Thyroid gland (tissue), 4 donors: ENCODE data around the gene GAS6. TPM values are rescaled to one million over a fixed set of nuclear protein-coding genes. Genes with fewer than 3 reads are reported as not detected.
"Not testable (repeated sequence)": the region's sequence is repeated elsewhere in the genome, so short reads cannot be mapped to it uniquely, and the experiment has no call there.

Experiments
- DNase-seq, 2 donors: peaks; one replicate each; pipeline ENCODE4 v3.0.0-alpha.2; 2019
- H3K27ac ChIP-seq, 3 donors: fragments of 200-600 bp; sonication (generic); 1 replicate in 2 of 3; 2 replicates in 1 of 3; pipeline ENCODE4 v1.5.1; 2016 to 2019; ENCODE audit warnings: mild to moderate bottlenecking in 1 of 3, moderate library complexity in 1 of 3
- H3K27me3 ChIP-seq: fragments of 200-600 bp; sonication (generic); one replicate; pipeline ENCODE4 v1.5.1; 2019
- H3K36me3 ChIP-seq, 2 donors: fragments of 200-600 bp; sonication (generic); one replicate each; pipeline ENCODE4 v1.5.1; 2016 to 2019
- H3K4me1 ChIP-seq, 2 donors: fragments of 200-600 bp; sonication (generic); one replicate each; pipeline ENCODE4 v1.5.1; 2017 to 2019
- H3K4me3 ChIP-seq, 3 donors: fragments of 200-600 bp; sonication (generic); replicated peaks in 1 of 3; 1 replicate in 2 of 3; 2 replicates in 1 of 3; pipeline ENCODE4 v1.5.1; 2016; ENCODE audit warnings: mild to moderate bottlenecking in 1 of 3
- H3K9me3 ChIP-seq: fragments of 200-600 bp; sonication (generic); one replicate; pipeline ENCODE4 v1.5.1; 2017
- POLR2A ChIP-seq, 2 donors: fragments of 450-650 bp; IDR thresholded peaks; one replicate each; pipeline ENCODE4 v1.6.1; 2017; ENCODE audit warnings: antibody characterized with exemption in 2 of 2, mild to moderate bottlenecking in 2 of 2, moderate library complexity in 1 of 2
- WGBS, 2 donors: methylation state at CpG; one replicate each; pipeline ENCODE4 v1.1.5; 2017; 5-methylcytosine and 5-hydroxymethylcytosine counted together
- intact Hi-C: fragments of 100-400 bp; cut with DNase I; formaldehyde crosslinking; loops from one replicate; pipeline ENCODE4 v1.15.1; 2023
- total RNA-seq, 4 donors: library from RNA; depleted of rRNA; stranded (reverse); fragments of >200 nt; gene quantifications; one replicate each; pipeline ENCODE4 v1.2.3, GENCODE V29; 2016
- TF ChIP-seq, protein P1 (sequence below), 6 experiments: fragments of 200-600 bp in 3 of 6; fragments of 450-650 bp in 3 of 6; sonication (generic) in 3 of 6; IDR thresholded peaks; one replicate each; pipeline ENCODE4 v1.5.1; 2016 to 2019; ENCODE audit warnings: antibody characterized with exemption in 6 of 6, mild to moderate bottlenecking in 2 of 6, inconsistent platforms in 1 of 6, moderate library complexity in 1 of 6

The GAS6 gene
- total RNA-seq, 4 donors from 2014 or later: 145 to 197 (median 173) TPM

DNA sequence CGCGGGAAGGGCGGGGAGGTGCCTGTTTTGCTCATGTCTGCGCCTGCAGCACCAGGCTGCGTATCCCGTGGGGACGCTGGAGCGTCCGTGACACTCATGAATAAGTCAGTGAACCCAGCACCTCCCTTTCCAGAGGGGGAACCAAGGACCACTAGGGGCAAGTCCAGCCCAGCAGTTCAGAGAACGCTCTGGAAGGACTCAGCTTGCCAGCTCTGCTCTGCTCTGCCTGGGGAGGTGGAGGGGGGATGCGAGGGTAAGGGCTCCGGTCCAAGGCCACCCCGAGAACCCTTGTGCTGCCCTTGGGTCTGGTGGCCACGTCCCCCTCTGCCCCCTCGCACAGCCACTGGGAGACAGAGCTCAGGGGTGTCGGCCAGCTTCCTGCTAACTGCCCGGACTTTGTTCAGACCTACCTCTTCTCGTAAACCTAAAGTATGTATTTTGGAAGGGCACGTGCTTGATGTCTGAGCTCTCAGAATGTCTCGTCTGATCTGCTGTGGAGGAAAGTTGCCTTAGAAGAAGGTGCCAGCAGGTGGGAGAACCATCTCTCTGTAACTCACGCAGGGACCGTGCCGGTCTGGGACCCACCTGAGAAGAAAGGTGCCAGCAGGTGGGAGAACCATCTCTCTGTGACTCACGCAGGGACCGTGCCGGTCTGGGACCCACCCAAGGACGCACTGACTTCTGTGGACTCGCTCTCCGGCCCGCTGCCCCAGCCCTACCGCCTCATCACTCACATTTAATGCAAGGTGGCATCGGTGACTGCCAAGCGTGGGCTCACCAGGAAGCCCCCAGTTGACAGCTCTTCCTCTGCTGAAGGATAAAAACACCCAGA lies 70.8 kb downstream of the GAS6 start:
- no peak for TF ChIP-seq POLR2A (IDR thresholded peaks at IDR 0.05)
- TF ChIP-seq, protein P1, sequence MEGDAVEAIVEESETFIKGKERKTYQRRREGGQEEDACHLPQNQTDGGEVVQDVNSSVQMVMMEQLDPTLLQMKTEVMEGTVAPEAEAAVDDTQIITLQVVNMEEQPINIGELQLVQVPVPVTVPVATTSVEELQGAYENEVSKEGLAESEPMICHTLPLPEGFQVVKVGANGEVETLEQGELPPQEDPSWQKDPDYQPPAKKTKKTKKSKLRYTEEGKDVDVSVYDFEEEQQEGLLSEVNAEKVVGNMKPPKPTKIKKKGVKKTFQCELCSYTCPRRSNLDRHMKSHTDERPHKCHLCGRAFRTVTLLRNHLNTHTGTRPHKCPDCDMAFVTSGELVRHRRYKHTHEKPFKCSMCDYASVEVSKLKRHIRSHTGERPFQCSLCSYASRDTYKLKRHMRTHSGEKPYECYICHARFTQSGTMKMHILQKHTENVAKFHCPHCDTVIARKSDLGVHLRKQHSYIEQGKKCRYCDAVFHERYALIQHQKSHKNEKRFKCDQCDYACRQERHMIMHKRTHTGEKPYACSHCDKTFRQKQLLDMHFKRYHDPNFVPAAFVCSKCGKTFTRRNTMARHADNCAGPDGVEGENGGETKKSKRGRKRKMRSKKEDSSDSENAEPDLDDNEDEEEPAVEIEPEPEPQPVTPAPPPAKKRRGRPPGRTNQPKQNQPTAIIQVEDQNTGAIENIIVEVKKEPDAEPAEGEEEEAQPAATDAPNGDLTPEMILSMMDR (IDR thresholded peaks at IDR 0.05): no peak
- Histone ChIP-seq H3K27me3 (no peaks in the 10 kb centered on the region), H3K36me3 (no peaks in the 10 kb centered on the region), H3K4me3 (no peak overlapping the region), H3K27ac (no peak overlapping the region), H3K9me3 (no peaks in the 10 kb centered on the region), H3K4me1 (no peaks in the 10 kb centered on the region)
- DNase-seq: no peak
- WGBS, 2 donors: 80 to 86% methylated on average over 29 to 32 of the region's 33 CpGs
- intact Hi-C loops: no loop called here

DNA sequence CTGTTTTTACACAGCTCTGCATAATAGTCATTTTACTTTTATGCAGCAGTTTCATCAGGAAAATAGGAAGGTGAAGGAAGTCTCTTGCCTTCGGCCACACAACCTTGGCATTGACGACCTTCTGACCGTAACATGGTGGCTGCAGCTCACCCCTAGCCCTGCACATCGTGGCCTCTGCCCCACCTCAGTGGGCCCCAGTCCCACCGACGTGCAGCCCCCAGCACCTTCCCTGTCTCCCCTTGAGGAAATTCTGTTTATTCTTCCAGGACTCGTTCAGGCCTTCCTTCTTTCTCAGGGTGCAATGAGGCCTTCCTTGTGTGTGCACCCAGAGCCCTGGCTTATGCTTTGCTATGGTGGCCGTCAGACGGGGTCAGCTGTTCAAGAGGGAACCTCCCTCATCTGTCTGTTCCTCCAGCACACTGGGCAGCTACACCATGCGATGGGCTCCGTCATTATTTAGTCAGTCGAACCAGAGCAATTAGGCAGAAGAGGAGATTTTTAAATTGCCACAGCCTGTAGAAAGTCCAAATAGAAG lies 71.6 kb downstream of the GAS6 start:
- Histone ChIP-seq H3K4me3 (no peak overlapping the region), H3K9me3 (no peaks in the 10 kb centered on the region), H3K36me3 (no peaks in the 10 kb centered on the region), H3K27me3 (no peaks in the 10 kb centered on the region), H3K4me1 (no peaks in the 10 kb centered on the region), H3K27ac (no peak overlapping the region)
- DNase-seq: no peak
- 63 to 79% methylated on average over 12 of the region's 12 CpGs for WGBS, 2 donors
- TF ChIP-seq, protein P1 (IDR thresholded peaks at IDR 0.05): no peak
- no peak for TF ChIP-seq POLR2A (IDR thresholded peaks at IDR 0.05)
- intact Hi-C loops: no loop called here

DNA sequence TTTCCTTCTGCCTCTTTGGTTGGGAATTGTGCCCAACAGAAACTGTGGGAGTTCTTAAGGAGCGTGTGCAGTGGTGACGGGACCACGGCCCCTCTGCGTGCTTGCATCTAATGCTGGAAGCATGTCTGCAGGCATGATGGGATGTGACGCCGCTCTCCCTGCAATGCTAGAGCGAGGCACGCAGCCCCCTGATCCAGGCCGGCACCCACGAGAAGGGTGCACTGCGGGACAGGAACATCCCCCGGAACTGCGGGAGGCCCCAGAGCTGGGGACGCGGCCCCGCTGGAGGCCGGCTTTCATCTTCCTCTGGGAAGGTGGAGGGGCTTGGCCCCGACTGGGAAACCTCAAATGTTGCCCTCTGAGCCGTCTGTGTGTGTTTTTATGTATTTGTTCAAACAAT lies 72.1 kb downstream of the GAS6 start:
- H3K4me3 ChIP-seq: no peak overlapping the region
- H3K9me3 ChIP-seq: no peaks in the 10 kb centered on the region
- intact Hi-C loops: no loop called here
- TF ChIP-seq, protein P1 (IDR thresholded peaks at IDR 0.05): no peak
- no peak for TF ChIP-seq POLR2A (IDR thresholded peaks at IDR 0.05)
- H3K4me1 ChIP-seq: no peaks in the 10 kb centered on the region
- no peaks in the 10 kb centered on the region for H3K27me3 ChIP-seq
- H3K27ac ChIP-seq: no peak overlapping the region
- 78 to 87% methylated on average over 15 to 19 of the region's 19 CpGs for WGBS, 2 donors
- DNase-seq: no peak
- no peaks in the 10 kb centered on the region for H3K36me3 ChIP-seq

DNA sequence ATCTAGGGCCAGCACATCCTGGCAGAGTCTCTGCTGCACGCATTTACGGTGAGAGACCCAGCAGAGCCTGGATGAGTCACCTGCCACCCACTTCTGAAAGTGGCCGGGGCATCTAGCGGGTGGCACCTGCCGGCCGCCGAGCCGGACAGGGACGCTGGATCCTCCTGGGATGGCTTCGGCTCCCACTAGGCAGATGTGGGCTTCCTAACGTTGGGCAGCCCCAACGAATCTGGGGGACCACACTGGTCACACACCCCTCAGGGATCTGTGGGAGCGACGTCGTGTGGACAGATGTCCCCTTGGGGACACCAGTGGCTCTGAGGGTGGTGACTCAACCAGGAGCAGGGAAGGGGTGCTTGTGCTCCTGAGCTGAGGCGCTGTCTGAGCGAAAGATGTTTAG lies 72.7 kb downstream of the GAS6 start:
- H3K4me1 ChIP-seq: no peaks in the 10 kb centered on the region
- H3K27ac ChIP-seq: no peak overlapping the region
- TF ChIP-seq, protein P1 (IDR thresholded peaks at IDR 0.05): no peak
- TF ChIP-seq POLR2A (IDR thresholded peaks at IDR 0.05): no peak
- WGBS, 2 donors: 58 to 87% methylated on average over 7 to 13 of the region's 17 CpGs
- no peaks in the 10 kb centered on the region for H3K36me3 ChIP-seq
- H3K4me3 ChIP-seq: no peak overlapping the region
- intact Hi-C loops: no loop called here
- no peak for DNase-seq
- H3K27me3 ChIP-seq: no peaks in the 10 kb centered on the region
- H3K9me3 ChIP-seq: no peaks in the 10 kb centered on the region

DNA sequence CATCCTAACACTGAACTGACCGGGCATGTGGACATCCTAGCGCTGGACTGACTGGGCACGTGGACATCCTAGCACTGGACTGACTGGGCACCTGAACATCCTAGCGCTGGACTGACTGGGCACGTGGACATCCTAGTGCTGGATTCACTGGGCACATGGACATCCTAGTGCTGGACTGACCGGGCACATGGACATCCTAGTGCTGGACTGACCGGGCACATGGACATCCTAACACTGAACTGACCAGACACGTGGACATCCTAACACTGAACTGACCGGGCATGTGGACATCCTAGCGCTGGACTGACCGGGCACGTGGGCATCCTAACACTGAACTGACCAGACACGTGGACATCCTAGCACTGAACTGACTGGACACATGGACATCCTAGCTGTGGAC lies 73.9 kb downstream of the GAS6 start:
- H3K4me1 ChIP-seq, H3K36me3 ChIP-seq, DNase-seq, H3K27me3 ChIP-seq, H3K4me3 ChIP-seq, H3K9me3 ChIP-seq, H3K27ac ChIP-seq, intact Hi-C loops: not testable (repeated sequence)
- 79 to 88% methylated on average over 6 to 8 of the region's 13 CpGs for WGBS, 2 donors
